ENCODE measurements around the gene TRIM34.
"Not testable (repeated sequence)": the region's sequence is repeated elsewhere in the genome, so short reads cannot be mapped to it uniquely, and the experiment has no call there.

The TRIM34 gene

DNA sequence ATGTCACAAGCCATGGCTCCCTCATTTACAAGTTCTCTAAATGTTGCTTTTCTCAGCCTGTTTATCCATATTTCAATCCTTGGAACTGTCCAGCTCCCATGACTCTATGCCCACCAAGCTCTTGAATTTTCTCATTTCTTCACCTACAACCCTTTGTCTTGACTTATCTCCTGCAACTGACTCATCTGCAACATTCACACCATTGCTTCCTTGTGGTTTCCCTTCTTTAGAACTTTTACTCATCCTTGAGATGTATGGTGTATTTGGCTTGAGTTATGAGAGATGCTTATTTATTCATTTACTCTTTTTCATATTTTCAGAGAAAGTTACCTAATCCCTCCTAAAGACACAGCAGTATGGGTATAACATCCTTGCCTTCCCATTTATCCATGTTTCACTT lies 18.8 kb downstream of the TRIM34 start:
- H3K9me3 Mint-ChIP-seq: no peaks in the 10 kb centered on the region
- CTCF ChIA-PET: no interaction called here
- H3K4me1 Mint-ChIP-seq: no peaks in the 10 kb centered on the region
- no peak overlapping the region for H3K4me3 Mint-ChIP-seq
- H3K36me3 Mint-ChIP-seq: peaks cover 21% of the 10 kb centered on the region
- no peak overlapping the region for H3K27ac Mint-ChIP-seq
- H3K27me3 Mint-ChIP-seq: no peaks in the 10 kb centered on the region
- no peak for DNase-seq

DNA sequence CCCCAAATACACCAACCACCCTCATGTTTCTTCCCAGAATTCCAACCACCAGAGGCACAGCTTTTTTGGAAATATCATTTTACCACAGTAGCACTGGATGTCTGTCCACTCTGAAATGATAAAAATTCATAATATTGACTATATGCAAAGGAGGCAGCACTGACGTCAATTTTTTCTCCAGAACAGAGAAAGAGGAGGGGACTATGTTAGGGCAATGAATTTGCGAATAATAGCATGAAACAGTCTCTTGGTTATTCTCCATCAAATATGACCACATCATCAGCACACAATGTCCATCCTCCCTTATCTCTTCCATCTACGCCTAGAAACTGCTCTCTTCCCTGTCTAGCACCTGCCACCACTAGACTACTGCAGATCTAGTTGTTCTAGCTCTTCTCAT lies 21.3 kb downstream of the TRIM34 start:
- no peaks in the 10 kb centered on the region for H3K27me3 Mint-ChIP-seq
- CTCF ChIA-PET: no interaction called here
- H3K9me3 Mint-ChIP-seq: no peaks in the 10 kb centered on the region
- H3K36me3 Mint-ChIP-seq: peaks cover 13% of the 10 kb centered on the region
- H3K4me3 Mint-ChIP-seq: no peak overlapping the region
- no peak overlapping the region for H3K27ac Mint-ChIP-seq
- no peaks in the 10 kb centered on the region for H3K4me1 Mint-ChIP-seq
- no peak for DNase-seq

DNA sequence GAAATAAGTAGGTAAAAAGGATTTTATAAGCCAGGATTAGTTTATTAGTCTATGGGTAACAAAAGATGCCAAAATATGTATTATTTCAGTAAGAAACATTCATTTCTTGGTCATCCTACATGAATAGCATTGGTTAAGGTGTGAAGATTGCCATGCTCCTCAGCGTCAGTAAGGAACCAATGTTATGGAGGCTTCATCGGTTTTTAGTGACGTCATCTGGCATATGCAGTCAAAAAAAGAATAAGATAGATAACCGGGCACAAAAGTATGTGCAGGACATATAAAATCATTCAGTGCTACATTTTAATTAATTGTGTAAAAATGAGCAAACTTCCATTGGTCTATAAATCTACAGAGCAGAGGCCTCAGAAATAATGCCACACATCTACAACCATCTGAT lies 30.7 kb downstream of the TRIM34 start:
- Mint-ChIP-seq H3K9me3 (peaks cover 3% of the 10 kb centered on the region), H3K4me1 (peaks cover 2% of the 10 kb centered on the region), H3K4me3 (no peak overlapping the region), H3K27ac (no peak overlapping the region), H3K27me3 (no peaks in the 10 kb centered on the region), H3K36me3 (peaks cover 3% of the 10 kb centered on the region)
- DNase-seq: no peak
- CTCF ChIA-PET: no interaction called here

DNA sequence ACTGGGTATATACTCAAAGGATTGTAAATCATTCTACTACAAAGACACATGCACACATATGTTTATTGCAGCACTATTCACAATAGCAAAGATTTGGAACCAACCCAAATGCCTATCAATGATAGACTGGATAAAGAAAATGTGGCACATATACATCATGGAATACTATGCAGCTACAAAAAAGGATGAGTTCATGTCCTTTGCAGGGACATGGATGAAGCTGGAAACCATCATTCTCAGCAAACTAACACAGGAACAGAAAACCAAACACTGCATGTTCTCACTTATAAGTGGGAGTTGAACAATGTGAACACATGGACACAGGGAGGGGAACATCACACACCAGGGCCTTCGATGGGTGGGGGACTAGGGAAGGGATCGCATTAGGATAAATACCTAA lies 32.2 kb downstream of the TRIM34 start:
- H3K9me3 Mint-ChIP-seq, CTCF ChIA-PET, H3K4me3 Mint-ChIP-seq, H3K27me3 Mint-ChIP-seq, H3K27ac Mint-ChIP-seq, H3K4me1 Mint-ChIP-seq, DNase-seq, H3K36me3 Mint-ChIP-seq: not testable (repeated sequence)

DNA sequence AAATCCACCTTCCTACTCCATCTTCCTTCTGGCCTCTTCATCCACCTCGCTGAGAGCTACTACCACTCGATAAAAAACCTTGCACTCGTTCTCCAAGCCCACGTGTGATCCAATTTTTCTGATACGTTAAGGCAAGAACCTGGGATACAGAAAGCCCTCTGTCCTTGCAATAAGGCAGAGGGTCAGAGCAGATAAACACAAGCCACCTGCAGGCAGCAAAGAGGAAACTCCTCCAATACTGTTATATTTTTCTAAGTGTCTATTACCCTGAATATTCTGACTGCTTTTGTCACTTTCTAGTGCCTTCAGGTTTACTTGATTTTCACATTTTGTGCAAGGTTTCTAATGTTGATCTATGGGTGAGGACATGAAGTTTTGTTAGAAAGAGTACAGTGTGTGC lies 33.5 kb downstream of the TRIM34 start:
- CTCF ChIA-PET: no interaction called here
- H3K9me3 Mint-ChIP-seq: peaks cover 2% of the 10 kb centered on the region
- H3K4me3 Mint-ChIP-seq: no peak overlapping the region

DNA sequence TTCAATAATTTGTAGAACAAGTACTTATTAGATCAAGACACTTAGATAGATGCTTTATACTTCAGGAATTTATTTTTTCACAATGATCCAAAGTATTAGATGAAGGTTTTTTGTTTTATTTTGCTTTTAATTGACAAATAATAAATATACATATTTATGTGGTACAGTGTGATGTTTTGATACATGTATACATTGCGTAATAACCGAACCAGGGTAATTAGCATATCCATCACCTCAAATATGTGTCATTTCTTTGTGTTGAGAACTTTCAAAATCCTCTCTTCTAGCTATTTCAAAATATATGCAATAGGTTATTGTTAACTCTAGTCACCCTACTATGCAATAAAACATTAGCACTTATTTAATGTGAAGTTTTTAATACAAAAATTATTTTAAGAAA lies 38.7 kb downstream of the TRIM34 start:
- CTCF ChIA-PET: no interaction called here

More for the DNA sequence above, 33.5 kb downstream of the TRIM34 start:
- no peak for DNase-seq
- Mint-ChIP-seq H3K4me1 (peaks cover 2% of the 10 kb centered on the region), H3K27me3 (no peaks in the 10 kb centered on the region), H3K36me3 (peaks cover 5% of the 10 kb centered on the region), H3K27ac (no peak overlapping the region)

DNA sequence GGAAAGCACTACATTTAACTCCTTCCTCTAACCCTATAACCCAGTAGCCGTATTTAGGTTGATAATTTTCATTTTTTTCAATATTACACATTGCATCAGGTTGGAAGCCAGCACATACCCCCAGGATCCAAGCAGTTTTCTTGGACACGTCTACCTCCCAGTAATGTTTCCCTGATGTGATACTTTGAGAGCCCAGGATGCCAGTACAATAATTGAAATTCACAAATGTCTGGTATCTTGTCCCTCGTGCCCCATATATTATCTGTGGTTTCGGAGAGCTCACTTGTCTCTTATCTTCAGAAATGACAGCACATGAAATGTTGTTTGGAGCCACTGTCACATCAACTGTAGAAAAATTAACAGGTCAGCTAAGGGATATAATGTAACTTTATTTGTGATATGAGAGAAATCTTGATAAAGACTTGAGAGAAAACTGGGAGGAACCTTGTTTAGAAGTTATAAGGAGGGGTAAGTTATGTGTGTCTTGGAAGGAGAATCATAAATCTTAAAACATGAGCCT lies 40.3 kb downstream of the TRIM34 start:
- Mint-ChIP-seq H3K4me3 (no peak overlapping the region), H3K27me3 (no peaks in the 10 kb centered on the region), H3K9me3 (no peaks in the 10 kb centered on the region), H3K27ac (no peak overlapping the region), H3K36me3 (peaks cover 32% of the 10 kb centered on the region), H3K4me1 (peaks cover 2% of the 10 kb centered on the region)
- CTCF ChIA-PET: no interaction called here
- DNase-seq: no peak

More for the DNA sequence above, 38.7 kb downstream of the TRIM34 start:
- no peak overlapping the region for H3K4me3 Mint-ChIP-seq
- H3K4me1 Mint-ChIP-seq: peaks cover 2% of the 10 kb centered on the region
- H3K36me3 Mint-ChIP-seq: peaks cover 25% of the 10 kb centered on the region
- DNase-seq: no peak
- H3K27ac Mint-ChIP-seq: no peak overlapping the region
- H3K27me3 Mint-ChIP-seq: no peaks in the 10 kb centered on the region
- no peaks in the 10 kb centered on the region for H3K9me3 Mint-ChIP-seq

DNA sequence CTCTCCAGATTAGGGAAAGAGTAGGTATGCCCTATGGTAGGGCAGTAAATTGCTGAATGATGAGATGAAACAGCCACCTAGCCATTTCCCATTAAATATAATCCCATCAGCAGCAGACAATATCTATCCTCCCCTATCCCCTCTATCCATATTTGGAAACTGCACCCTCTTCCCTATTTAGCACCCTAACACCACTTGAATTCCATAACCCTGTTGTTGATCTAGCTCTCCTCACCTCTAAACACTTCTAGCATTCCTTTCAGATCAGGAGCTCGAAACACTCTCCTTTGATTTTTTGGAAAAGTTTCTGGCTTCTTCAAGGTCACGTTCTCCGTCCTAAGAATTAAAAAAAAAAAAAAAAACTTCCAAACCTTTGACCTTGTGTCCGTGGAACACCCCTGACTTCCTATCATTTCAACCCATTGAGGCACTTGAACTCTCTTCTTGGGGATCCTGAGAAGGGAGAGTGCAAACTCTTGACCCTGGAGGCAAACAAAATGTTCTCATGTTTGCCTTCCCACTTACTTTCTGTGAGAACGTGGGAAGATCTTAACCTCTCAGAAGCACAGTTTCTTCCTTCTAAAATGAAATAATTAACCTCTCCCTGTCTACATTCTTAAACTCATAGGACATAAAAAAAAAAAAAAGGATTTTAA lies 41.1 kb downstream of the TRIM34 start:
- Mint-ChIP-seq H3K4me3 (no peak overlapping the region), H3K9me3 (no peaks in the 10 kb centered on the region), H3K27me3 (no peaks in the 10 kb centered on the region), H3K27ac (peak overlapping the region; percentile 42), H3K36me3 (peaks cover 38% of the 10 kb centered on the region), H3K4me1 (no peaks in the 10 kb centered on the region)
- no peak for DNase-seq
- CTCF ChIA-PET: no interaction called here

DNA sequence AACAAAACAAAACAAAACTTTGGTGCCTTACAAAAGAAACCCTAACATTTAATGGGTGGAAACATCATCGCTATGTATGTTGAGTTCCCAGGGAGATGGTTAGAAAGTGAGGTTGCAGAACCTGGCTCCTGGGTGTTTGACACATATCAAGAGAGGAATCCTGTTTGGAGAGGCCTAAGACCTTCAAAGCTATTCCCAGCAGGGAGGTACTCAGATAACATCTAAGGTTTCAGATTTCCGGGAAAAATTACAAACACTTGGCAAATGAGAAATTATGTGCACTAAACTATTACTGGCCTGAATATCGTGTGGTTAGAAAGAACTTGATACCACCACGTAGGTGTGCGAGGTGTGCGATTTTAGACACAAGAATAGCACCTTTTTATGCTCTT lies 41.6 kb downstream of the TRIM34 start:
- Mint-ChIP-seq H3K9me3 (no peaks in the 10 kb centered on the region), H3K4me3 (no peak overlapping the region), H3K27me3 (no peaks in the 10 kb centered on the region), H3K36me3 (peaks cover 38% of the 10 kb centered on the region), H3K4me1 (no peaks in the 10 kb centered on the region), H3K27ac (no peak overlapping the region)
- CTCF ChIA-PET: no interaction called here
- no peak for DNase-seq

DNA sequence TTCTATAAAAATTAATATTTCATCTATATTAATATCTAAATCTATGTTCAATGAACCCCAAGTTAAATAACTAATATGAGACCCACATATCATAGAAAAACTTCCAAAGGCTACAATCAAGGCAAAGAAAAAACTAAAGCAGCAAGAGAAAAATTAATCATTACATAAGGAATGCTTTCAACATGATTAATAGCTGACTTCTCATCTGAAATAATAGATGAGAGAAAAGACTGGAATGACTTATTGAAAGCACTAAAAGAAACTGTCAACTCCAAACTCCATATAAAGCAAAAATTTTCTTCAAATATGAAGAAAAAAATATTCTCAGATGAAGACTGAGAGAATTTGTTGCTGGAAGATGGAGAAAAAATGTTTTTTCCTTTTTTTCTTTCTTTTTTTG lies 47.0 kb downstream of the TRIM34 start:
- peaks cover 41% of the 10 kb centered on the region for H3K36me3 Mint-ChIP-seq

DNA sequence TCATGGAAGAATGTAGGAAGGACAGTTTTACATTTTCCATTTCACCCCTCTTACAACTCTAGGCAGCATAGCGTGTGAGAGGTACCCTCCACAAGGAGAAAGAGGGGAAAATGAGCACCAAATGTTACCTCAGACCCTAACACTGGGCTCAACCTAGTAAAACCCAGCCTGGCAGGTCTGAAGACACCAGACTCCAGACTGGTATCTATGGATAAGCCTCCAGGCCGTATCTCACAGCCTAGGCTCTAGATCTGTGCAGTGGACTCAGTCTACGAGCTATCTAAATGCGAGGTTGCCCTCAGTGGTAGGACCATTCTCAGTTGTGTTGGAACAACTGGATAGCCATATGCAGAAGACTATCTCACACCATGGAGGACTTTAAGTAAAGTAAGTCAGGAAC lies 49.6 kb downstream of the TRIM34 start:
- CTCF ChIA-PET: no interaction called here
- no peaks in the 10 kb centered on the region for H3K27me3 Mint-ChIP-seq
- no peak overlapping the region for H3K27ac Mint-ChIP-seq
- no peak for DNase-seq
- no peaks in the 10 kb centered on the region for H3K9me3 Mint-ChIP-seq
- peaks cover 13% of the 10 kb centered on the region for H3K4me1 Mint-ChIP-seq
- no peak overlapping the region for H3K4me3 Mint-ChIP-seq
- H3K36me3 Mint-ChIP-seq: peaks cover 50% of the 10 kb centered on the region

More for the DNA sequence above, 47.0 kb downstream of the TRIM34 start:
- Mint-ChIP-seq H3K4me3 (no peak overlapping the region), H3K4me1 (no peaks in the 10 kb centered on the region), H3K9me3 (no peaks in the 10 kb centered on the region), H3K27ac (no peak overlapping the region), H3K27me3 (no peaks in the 10 kb centered on the region)
- DNase-seq: no peak
- CTCF ChIA-PET: no interaction called here

DNA sequence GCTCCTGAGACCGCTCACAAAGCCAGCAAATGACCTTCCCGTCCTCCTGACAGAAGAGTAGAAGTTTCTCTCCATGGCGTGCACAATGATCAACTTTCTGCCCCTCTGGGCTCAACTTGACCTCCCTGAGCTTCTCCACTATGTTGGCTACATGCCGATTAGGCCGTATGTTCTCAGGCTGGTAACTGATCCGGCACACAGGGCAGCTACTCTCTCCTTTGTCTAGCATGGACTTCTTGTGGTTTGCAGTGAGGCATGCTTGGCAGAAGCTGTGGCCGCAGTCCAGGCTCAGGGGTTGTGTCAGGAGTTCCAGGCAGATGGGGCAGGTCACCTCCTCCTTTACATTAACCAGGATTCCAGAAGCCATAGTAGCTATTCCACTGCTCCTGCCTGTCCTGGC lies 55.0 kb downstream of the TRIM34 start:
- no peak for DNase-seq
- Mint-ChIP-seq H3K27ac (no peak overlapping the region), H3K4me1 (peaks cover 36% of the 10 kb centered on the region), H3K36me3 (peaks cover 45% of the 10 kb centered on the region), H3K9me3 (peaks cover 4% of the 10 kb centered on the region), H3K27me3 (no peaks in the 10 kb centered on the region), H3K4me3 (no peak overlapping the region)
- CTCF ChIA-PET: no interaction called here

DNA sequence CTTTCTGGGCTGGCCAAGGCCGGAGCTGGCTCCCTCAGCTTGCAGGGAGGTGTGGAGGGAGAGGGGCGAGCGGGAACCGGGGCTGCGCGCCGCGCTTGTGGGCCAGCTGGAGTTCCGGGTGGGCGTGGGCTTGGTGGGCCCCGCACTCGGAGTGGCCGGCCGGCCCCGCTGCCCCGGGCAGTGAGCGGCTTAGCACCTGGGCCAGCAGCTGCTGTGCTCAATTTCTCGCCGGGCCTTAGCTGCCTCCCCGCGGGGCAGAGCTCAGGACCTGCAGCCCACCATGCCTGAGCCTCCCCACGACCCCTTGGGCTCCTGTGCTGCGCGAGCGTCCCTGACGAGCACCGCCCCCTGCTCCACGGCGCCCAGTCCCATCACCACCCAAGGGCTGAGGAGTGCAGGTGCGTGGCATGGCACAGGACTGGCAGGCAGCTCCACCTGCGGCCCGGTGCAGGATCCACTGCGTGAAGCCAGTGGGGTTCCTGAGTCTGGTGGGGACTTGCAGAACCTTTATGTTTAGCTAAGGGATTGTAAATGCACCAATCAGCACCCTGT lies 58.2 kb downstream of the TRIM34 start:
- peaks cover 32% of the 10 kb centered on the region for H3K36me3 Mint-ChIP-seq
- H3K27ac Mint-ChIP-seq, H3K27me3 Mint-ChIP-seq, H3K9me3 Mint-ChIP-seq, DNase-seq, H3K4me3 Mint-ChIP-seq: not testable (repeated sequence)
- peaks cover 52% of the 10 kb centered on the region for H3K4me1 Mint-ChIP-seq
- CTCF ChIA-PET: interaction anchor here (1.5 to 1.6 kb wide), 2 partner anchors 56 to 83 kb away, joined by 4 to 5 read pairs; no protein-coding TSS in a partner anchor

DNA sequence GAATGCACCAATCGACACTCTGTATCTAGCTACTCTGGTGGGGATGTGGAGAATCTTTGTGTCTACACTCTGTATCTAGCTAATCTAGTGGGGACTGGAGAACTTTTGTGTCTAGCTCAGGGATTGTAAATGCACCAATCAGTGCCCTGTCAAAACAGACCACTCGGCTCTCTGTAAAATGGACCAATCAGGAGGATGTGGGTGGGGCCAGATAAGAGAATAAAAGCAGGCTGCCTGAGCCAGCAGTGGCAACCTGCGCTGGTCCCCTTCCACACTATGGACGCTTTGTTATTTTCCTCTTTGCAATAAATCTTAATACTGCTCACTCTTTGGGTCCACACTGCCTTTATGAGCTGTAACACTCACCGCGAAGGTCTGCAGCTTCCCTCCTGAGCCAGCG lies 58.8 kb downstream of the TRIM34 start:
- Mint-ChIP-seq H3K4me3 (peak overlapping the region; percentile 85), H3K36me3 (peaks cover 26% of the 10 kb centered on the region), H3K27ac (peak overlapping the region; percentile 90), H3K4me1 (peaks cover 54% of the 10 kb centered on the region)
- DNase-seq: peak; percentile 57
- H3K27me3 Mint-ChIP-seq, H3K9me3 Mint-ChIP-seq: not testable (repeated sequence)
- CTCF ChIA-PET: interaction anchor here (1.4 to 2.1 kb wide), 7 partner anchors 11 to 123 kb away, joined by 4 to 12 read pairs (median 6); no protein-coding TSS in a partner anchor

DNA sequence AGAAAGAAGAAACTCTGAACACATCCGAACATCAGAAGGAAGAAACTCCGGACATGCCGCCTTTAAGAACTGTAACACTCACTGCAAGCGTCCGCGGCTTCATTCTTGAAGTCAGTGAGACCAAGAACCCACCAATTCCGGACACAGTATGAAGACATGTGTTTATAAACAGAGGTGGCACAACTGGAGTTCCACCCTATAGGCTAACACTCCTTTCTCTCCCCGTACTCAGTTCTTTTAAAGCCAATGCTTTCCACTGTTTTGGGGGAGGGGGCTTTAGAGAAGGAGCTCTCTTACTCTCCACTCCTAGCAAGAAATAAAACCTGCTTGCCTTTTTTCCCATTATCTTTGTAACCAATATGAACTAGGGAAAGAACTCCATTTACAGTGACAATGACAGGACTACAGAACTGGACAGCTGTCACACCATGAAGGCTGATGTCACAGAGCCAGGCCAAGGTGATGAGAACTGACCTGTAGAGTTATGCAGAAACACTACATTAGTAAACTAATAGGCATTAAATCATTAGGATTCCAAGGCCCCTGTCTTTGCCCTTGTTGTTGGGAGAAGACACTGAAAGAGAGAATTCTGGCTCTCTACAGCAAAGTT lies 59.3 kb downstream of the TRIM34 start:
- Mint-ChIP-seq H3K4me3 (peak overlapping the region; percentile 85), H3K9me3 (peaks cover 4% of the 10 kb centered on the region), H3K27ac (peak overlapping the region; percentile 90), H3K27me3 (no peaks in the 10 kb centered on the region), H3K36me3 (peaks cover 20% of the 10 kb centered on the region), H3K4me1 (peaks cover 54% of the 10 kb centered on the region)
- CTCF ChIA-PET: interaction anchor here (0.7 to 2.1 kb wide), 12 partner anchors 10 to 679 kb away, joined by 3 to 12 read pairs (median 6); no protein-coding TSS in a partner anchor
- DNase-seq: no peak

Data from activated naive CD4-positive, alpha-beta T cell treated with anti-CD3 and anti-CD28 coated beads, Interleukin-2, amount 10 ng/mL, durations not matched to agents 7 days and 5 days (primary cell).